B cell (primary cell): ENCODE data around the gene ABHD14A. TPM values are rescaled to one million over a fixed set of nuclear protein-coding genes. Genes with fewer than 3 reads are reported as not detected.

Experiments
- ATAC-seq: fragments of 200-7000 bp; cut with Tn5 transposase; one replicate; pipeline ENCODE4 v1.10.0; 2021; ENCODE audit warnings: low read depth, mild to moderate bottlenecking, moderate number of reproducible peaks, moderate library complexity
- CTCF ChIA-PET: fragments of 350-600 bp; sonication (Branson Sonifier 250); formaldehyde crosslinking; loops from one replicate; lab custom pipeline; 2021; ENCODE audit warnings: antibody characterized with exemption, inconsistent platforms; lab: Charles Lee
- POLR2A ChIA-PET: fragments of 350-600 bp; sonication (Branson Sonifier 250); formaldehyde crosslinking; loops from one replicate; lab custom pipeline; 2021; ENCODE audit warnings: antibody characterized with exemption; lab: Charles Lee
- DNase-seq: peaks from one replicate; pipeline ENCODE4 v3.0.0; 2013
- H2AFZ ChIP-seq: 2 replicates; pipeline ENCODE4 v1.6.1; 2012; ENCODE audit warnings: mild to moderate bottlenecking, low read depth, low read length; ENCODE audit not compliant: insufficient read depth, poor library complexity, severe bottlenecking
- H3K27ac ChIP-seq, 2 donors: 1 replicate in 1 of 2; 2 replicates in 1 of 2; pipeline ENCODE4 v1.5.1; 2012 to 2013; ENCODE audit warnings: low read length in 2 of 2, mild to moderate bottlenecking in 2 of 2, moderate library complexity in 1 of 2
- H3K27me3 ChIP-seq, 4 experiments: fragments of 200-600 bp in 1 of 4; sonication (generic) in 1 of 4; replicated peaks in 1 of 4; 1 replicate in 2 of 4; 2 replicates in 2 of 4; pipeline versions ENCODE4 v1.6.1 to v1.7.0; 2013 to 2016; ENCODE audit warnings: low read length in 3 of 4, mild to moderate bottlenecking in 2 of 4, mixed read lengths in 1 of 4, moderate library complexity in 1 of 4; ENCODE audit not compliant: insufficient read depth in 4 of 4, control insufficient read depth in 3 of 4; ENCODE audit errors: control extremely low read depth in 1 of 4
- H3K36me3 ChIP-seq, 2 experiments: replicated peaks in 1 of 2; 1 replicate in 1 of 2; 2 replicates in 1 of 2; pipeline versions ENCODE4 v1.6.1 to v1.7.1; 2013; ENCODE audit warnings: low read length in 1 of 2; ENCODE audit not compliant: insufficient read depth in 2 of 2, control insufficient read depth in 1 of 2; ENCODE audit errors: control extremely low read depth in 1 of 2, extremely low read depth in 1 of 2
- H3K4me1 ChIP-seq, 2 donors: fragments of 200-600 bp in 1 of 2; sonication (generic) in 1 of 2; 1 replicate in 1 of 2; 2 replicates in 1 of 2; pipeline versions ENCODE4 v1.5.1 to v1.6.1; 2013 to 2017; ENCODE audit warnings: low read length in 2 of 2; ENCODE audit not compliant: control insufficient read depth in 2 of 2, insufficient read depth in 2 of 2
- H3K4me2 ChIP-seq: replicated peaks from 2 replicates; pipeline ENCODE3; 2012; ENCODE audit warnings: mild to moderate bottlenecking, low read depth, low read length; ENCODE audit not compliant: poor library complexity, severe bottlenecking
- H3K4me3 ChIP-seq, 5 experiments: fragments of 200-600 bp in 1 of 5; sonication (generic) in 1 of 5; 1 replicate in 3 of 5; 2 replicates in 2 of 5; pipeline versions ENCODE4 v1.5.1 to v1.7.0; 2011 to 2016; ENCODE audit warnings: low read length in 4 of 5, mild to moderate bottlenecking in 4 of 5, low read depth in 2 of 5, control low read depth in 1 of 5, moderate library complexity in 1 of 5; ENCODE audit not compliant: insufficient read depth in 1 of 5; ENCODE audit errors: control extremely low read depth in 1 of 5, extremely low read depth in 1 of 5
- H3K79me2 ChIP-seq: fragments of 200-600 bp; sonication (generic); one replicate; pipeline ENCODE4 v1.6.0; 2016; ENCODE audit warnings: low read length; ENCODE audit not compliant: control insufficient read depth, insufficient read depth
- H3K9ac ChIP-seq: fragments of 200-600 bp; sonication (generic); 2 replicates; pipeline ENCODE4 v1.6.1; 2017; ENCODE audit warnings: mild to moderate bottlenecking, low read length, moderate library complexity
- H3K9me3 ChIP-seq, 3 donors: one replicate each; pipeline versions ENCODE4 v1.6.1 to v1.7.1; 2013; ENCODE audit warnings: low read length in 2 of 3; ENCODE audit not compliant: control insufficient read depth in 2 of 3, insufficient read depth in 1 of 3; ENCODE audit errors: control extremely low read depth in 1 of 3
- H4K20me1 ChIP-seq: 2 replicates; pipeline ENCODE4 v1.6.0; 2012; ENCODE audit warnings: mild to moderate bottlenecking, low read length; ENCODE audit not compliant: insufficient read depth, control insufficient read depth, poor library complexity, severe bottlenecking
- H3K27ac Mint-ChIP-seq: one replicate; pipeline ENCODE4 v1.8.0; 2021; ENCODE audit warnings: mixed read lengths
- H3K27me3 Mint-ChIP-seq: one replicate; pipeline ENCODE4 v1.8.0; 2021; ENCODE audit warnings: mixed read lengths
- H3K4me1 Mint-ChIP-seq: one replicate; pipeline ENCODE4 v1.8.0; 2021; ENCODE audit warnings: mixed read lengths
- H3K4me3 Mint-ChIP-seq: one replicate; pipeline ENCODE4 v1.8.0; 2021; ENCODE audit warnings: mixed read lengths
- H3K9me3 Mint-ChIP-seq: one replicate; pipeline ENCODE4 v1.8.0; 2022; ENCODE audit warnings: mixed read lengths; ENCODE audit not compliant: insufficient read depth
- EZH2 ChIP-seq: IDR thresholded peaks from 2 replicates; pipeline ENCODE4 v1.6.1; 2012; ENCODE audit warnings: borderline replicate concordance, low read depth, mild to moderate bottlenecking, moderate library complexity, low read length; ENCODE audit not compliant: insufficient read depth, poor library complexity, severe bottlenecking
- WGBS: methylation state at CpG from one replicate; pipeline ENCODE4 v1.1.5; 2013; ENCODE audit warnings: missing lambda C conversion rate; ENCODE audit not compliant: insufficient coverage; 5-methylcytosine and 5-hydroxymethylcytosine counted together
- intact Hi-C: fragments of 100-400 bp; cut with micrococcal nuclease; formaldehyde crosslinking; loops from one replicate; pipeline ENCODE4 v1.10.0; 2022
- polyA plus RNA-seq: library from polyadenylated mRNA; depleted of rRNA; stranded (reverse); fragments of >200 nt; gene quantifications from 2 replicates; pipeline ENCODE4 v1.2.3, GENCODE V29; 2012
- total RNA-seq, 2 donors: library from RNA; stranded (reverse); fragments of 120-200 nt in 1 of 2; gene quantifications; 1 replicate in 1 of 2; 2 replicates in 1 of 2; pipeline versions ENCODE4 v1.2.3 to v1.2.4, GENCODE V29; 2013 to 2022
- TF ChIP-seq, protein P1 (sequence below): fragments of 200-600 bp; IDR thresholded peaks from one replicate; pipeline ENCODE4 v1.8.0; 2022; ENCODE audit warnings: antibody characterized with exemption, mild to moderate bottlenecking

The ABHD14A gene
- total and polyA plus RNA-seq, 2 donors (not counting 1 experiment from before 2014, with no cell fraction given): 11.9 to 28.8 TPM

GRCh38 chr3:51927061-51927977 lies 47.5 kb upstream of the ABHD14A start:
- CTCF ChIA-PET: no interaction called here
- Histone ChIP-seq H3K4me1 (no peaks in the 10 kb centered on the region), H3K4me3 (no peak overlapping the region), H3K4me2 (no peak overlapping the region), H3K36me3 (no peaks in the 10 kb centered on the region), H3K27me3 (no peaks in the 10 kb centered on the region), H4K20me1 (no peaks in the 10 kb centered on the region), H2AFZ (no peak overlapping the region), H3K9ac (no peak overlapping the region), H3K9me3 (no peaks in the 10 kb centered on the region), H3K79me2 (no peaks in the 10 kb centered on the region), H3K27ac (no peak overlapping the region)
- H3K4me1 Mint-ChIP-seq: no peaks in the 10 kb centered on the region
- no peak overlapping the region for H3K27ac Mint-ChIP-seq
- peaks cover 2% of the 10 kb centered on the region for H3K27me3 Mint-ChIP-seq
- POLR2A ChIA-PET: no interaction called here
- H3K9me3 Mint-ChIP-seq: no peaks in the 10 kb centered on the region
- 60% methylated on average over 1 of the region's 5 CpGs for WGBS
- H3K4me3 Mint-ChIP-seq: no peak overlapping the region
- TF ChIP-seq EZH2: no peak
- TF ChIP-seq, protein P1, sequence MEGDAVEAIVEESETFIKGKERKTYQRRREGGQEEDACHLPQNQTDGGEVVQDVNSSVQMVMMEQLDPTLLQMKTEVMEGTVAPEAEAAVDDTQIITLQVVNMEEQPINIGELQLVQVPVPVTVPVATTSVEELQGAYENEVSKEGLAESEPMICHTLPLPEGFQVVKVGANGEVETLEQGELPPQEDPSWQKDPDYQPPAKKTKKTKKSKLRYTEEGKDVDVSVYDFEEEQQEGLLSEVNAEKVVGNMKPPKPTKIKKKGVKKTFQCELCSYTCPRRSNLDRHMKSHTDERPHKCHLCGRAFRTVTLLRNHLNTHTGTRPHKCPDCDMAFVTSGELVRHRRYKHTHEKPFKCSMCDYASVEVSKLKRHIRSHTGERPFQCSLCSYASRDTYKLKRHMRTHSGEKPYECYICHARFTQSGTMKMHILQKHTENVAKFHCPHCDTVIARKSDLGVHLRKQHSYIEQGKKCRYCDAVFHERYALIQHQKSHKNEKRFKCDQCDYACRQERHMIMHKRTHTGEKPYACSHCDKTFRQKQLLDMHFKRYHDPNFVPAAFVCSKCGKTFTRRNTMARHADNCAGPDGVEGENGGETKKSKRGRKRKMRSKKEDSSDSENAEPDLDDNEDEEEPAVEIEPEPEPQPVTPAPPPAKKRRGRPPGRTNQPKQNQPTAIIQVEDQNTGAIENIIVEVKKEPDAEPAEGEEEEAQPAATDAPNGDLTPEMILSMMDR: no peak
- intact Hi-C loops: no loop called here
- DNase-seq: no peak
- ATAC-seq: no peak

- ATAC-seq: no peak
- WGBS: 94% methylated on average over 5 of the region's 7 CpGs
- no peaks in the 10 kb centered on the region for H3K4me1 ChIP-seq
Observed at GRCh38 chr3:51928438-51928837, 46.4 kb upstream of the ABHD14A start.

More at GRCh38 chr3:51928438-51928837, 46.4 kb upstream of the ABHD14A start:
- POLR2A ChIA-PET: no interaction called here
- no peaks in the 10 kb centered on the region for H3K4me1 Mint-ChIP-seq
- no peak for DNase-seq
- no peak overlapping the region for H3K4me2 ChIP-seq
- H3K9me3 ChIP-seq: no peaks in the 10 kb centered on the region
- intact Hi-C loops: no loop called here
- no peak for TF ChIP-seq EZH2
- TF ChIP-seq, protein P1: no peak
- no peak overlapping the region for H3K4me3 Mint-ChIP-seq
- H3K79me2 ChIP-seq: no peaks in the 10 kb centered on the region
- H3K4me3 ChIP-seq: no peak overlapping the region
- no peak overlapping the region for H3K27ac Mint-ChIP-seq
- no peaks in the 10 kb centered on the region for H3K27me3 ChIP-seq
- H3K9ac ChIP-seq: no peak overlapping the region
- H3K9me3 Mint-ChIP-seq: no peaks in the 10 kb centered on the region
- H3K27ac ChIP-seq: no peak overlapping the region
- CTCF ChIA-PET: no interaction called here
- H3K27me3 Mint-ChIP-seq: no peaks in the 10 kb centered on the region
- peaks cover 0 to 9% of the 10 kb centered on the region in 2 experiments for H3K36me3 ChIP-seq
- no peaks in the 10 kb centered on the region for H4K20me1 ChIP-seq
- no peak overlapping the region for H2AFZ ChIP-seq
